K562 (cell line): ENCODE measurements around the gene EFHD2. TPM values are rescaled to one million over a fixed set of nuclear protein-coding genes. Genes with fewer than 3 reads are reported as not detected.
A peak's percentile ranks its signal among the peaks of the same experiment; 100 is the strongest.

Experiments
- BRD9 ChIP-seq: fragments of 450-650 bp; IDR thresholded peaks from 2 replicates; pipeline ENCODE4 v1.6.1; 2018; ENCODE audit warnings: low read depth; ENCODE audit not compliant: partially characterized antibody
- CBFA2T2 ChIP-seq: fragments of 450-650 bp; conservative IDR thresholded peaks from 2 replicates; pipeline ENCODE4 v1.6.1; 2017; ENCODE audit warnings: mild to moderate bottlenecking
- COPS2 ChIP-seq: fragments of 450-650 bp; conservative IDR thresholded peaks from 2 replicates; pipeline ENCODE4 v1.6.1; 2016; ENCODE audit warnings: mild to moderate bottlenecking, moderate library complexity
- FOXJ2 ChIP-seq: fragments of 200-800 bp; sonication (Bioruptor generic); IDR thresholded peaks from 2 replicates; pipeline ENCODE4 v1.6.1; 2016; ENCODE audit warnings: missing genetic modification characterization, missing compliant biosample characterization
- FOXP1 ChIP-seq: sonication (generic); formaldehyde crosslinking; IDR thresholded peaks from 2 replicates; pipeline ENCODE4 v1.8.0; 2022; ENCODE audit warnings: mild to moderate bottlenecking, missing genetic modification reagents
- HDAC1 ChIP-seq, 2 experiments: fragments of 450-650 bp; IDR thresholded peaks; 2 replicates each; pipeline ENCODE4 v1.6.1; 2016 to 2017; ENCODE audit warnings: inconsistent platforms in 1 of 2, mild to moderate bottlenecking in 1 of 2, moderate library complexity in 1 of 2
- MAZ ChIP-seq, 2 experiments: fragments of 450-650 bp in 1 of 2; sonication (generic) in 1 of 2; formaldehyde crosslinking; IDR thresholded peaks in 1 of 2; conservative IDR thresholded peaks in 1 of 2; 2 replicates each; pipeline versions ENCODE4 v1.4.0 to v1.5.0; 2020; ENCODE audit warnings: mild to moderate bottlenecking in 1 of 2, missing genetic modification reagents in 1 of 2
- MNT ChIP-seq, 2 experiments: fragments of 450-650 bp; conservative IDR thresholded peaks; 2 replicates each; pipeline ENCODE4 v1.6.1; 2017; ENCODE audit warnings: mild to moderate bottlenecking in 2 of 2, moderate library complexity in 2 of 2
- MYNN ChIP-seq, 2 experiments: sonication (generic); formaldehyde crosslinking in 1 of 2; IDR thresholded peaks; 2 replicates each; pipeline versions ENCODE4 v1.5.0 to v1.6.1; 2016 to 2020; ENCODE audit warnings: antibody characterized with exemption in 1 of 2, missing genetic modification reagents in 1 of 2
- POLR2G ChIP-seq: fragments of 200-400 bp; formaldehyde crosslinking; IDR thresholded peaks from 2 replicates; pipeline ENCODE4 v1.6.1; 2017; ENCODE audit warnings: low read depth, mild to moderate bottlenecking, antibody characterized with exemption, low read length, moderate library complexity
- POLR3A ChIP-seq: IDR thresholded peaks from 2 replicates; pipeline ENCODE4 v1.6.1; 2011; ENCODE audit warnings: borderline replicate concordance, mild to moderate bottlenecking, moderate library complexity; ENCODE audit not compliant: insufficient read length, insufficient read depth; ENCODE audit errors: extremely low read depth
- POU5F1 ChIP-seq: fragments of 150-350 bp; IDR thresholded peaks from 2 replicates; pipeline ENCODE4 v1.6.1; 2014; ENCODE audit warnings: borderline replicate concordance, low read length, low read depth, mild to moderate bottlenecking; ENCODE audit not compliant: partially characterized antibody
- RCOR1 ChIP-seq, 2 experiments: IDR thresholded peaks; 2 replicates each; pipeline ENCODE4 v1.6.1; 2012; ENCODE audit warnings: low read depth in 2 of 2, low read length in 2 of 2, borderline replicate concordance in 1 of 2, improper control_type of control experiment in 1 of 2
- TAF15 ChIP-seq: fragments of 200-400 bp; formaldehyde crosslinking; IDR thresholded peaks from 2 replicates; pipeline ENCODE4 v1.6.1; 2017; ENCODE audit warnings: mild to moderate bottlenecking, low read depth, low read length, moderate library complexity
- TBP ChIP-seq: optimal IDR thresholded peaks from 2 replicates; pipeline ENCODE3; 2011; ENCODE audit warnings: low read depth, low read length, improper control_type of control experiment
- VEZF1 ChIP-seq: fragments of 200-800 bp; sonication (Bioruptor generic); IDR thresholded peaks from 2 replicates; pipeline ENCODE4 v1.6.1; 2017; ENCODE audit warnings: missing genetic modification characterization, missing compliant biosample characterization
- ZBTB1 ChIP-seq: sonication (generic); formaldehyde crosslinking; IDR thresholded peaks from 2 replicates; pipeline ENCODE4 v1.8.1; 2023; ENCODE audit warnings: missing genetic modification reagents, low read depth, mild to moderate bottlenecking, borderline replicate concordance
- ZNF592 ChIP-seq: fragments of 450-650 bp; IDR thresholded peaks from 2 replicates; pipeline ENCODE4 v1.6.1; 2017; ENCODE audit warnings: antibody characterized with exemption, mild to moderate bottlenecking
- polyA plus RNA-seq, 8 experiments: library from polyadenylated mRNA; depleted of rRNA in 4 of 8; stranded (reverse) in 5 of 8; unstranded in 3 of 8; fragments of >200 nt; fragmentation: Nextera tagmentation in 2 of 8; fragmentation: Illumina TruSeq in 1 of 8; extraction: Ambion mirVana in 2 of 8; extraction: Trizol in 1 of 8; gene quantifications; 2 replicates each; pipeline versions ENCODE4 v1.2.1 to v1.2.3, GENCODE V29; 2011 to 2014; ENCODE audit warnings: inconsistent platforms in 1 of 8, missing spikeins in 1 of 8
- total RNA-seq, 7 experiments: library from RNA; depleted of rRNA in 6 of 7; stranded (reverse); fragments of >200 nt in 6 of 7; fragmentation: Illumina TruSeq in 2 of 7; extraction: Trizol in 2 of 7; gene quantifications; 2 replicates each; pipeline versions ENCODE4 v1.2.1 to v1.2.3, GENCODE V29; 2011 to 2021; ENCODE audit warnings: low replicate concordance in 1 of 7

Gene EFHD2
- total and polyA plus RNA-seq, 9 of the 15 experiments (the other 6 are each of a cell fraction or from before 2014, with no cell fraction given) = 1.7 to 73.5 (median 25.2) TPM

GRCh38 chr1:15444468-15445389, 35.0 kb downstream of the EFHD2 start (continued):
- TF ChIP-seq FOXP1 = no peak; the same call in 1 of the 2 replicates
- TF ChIP-seq MNT (conservative IDR thresholded peaks at IDR 0.05) = peak; percentile 80 to 91
- no peak for TF ChIP-seq BRD9
- TF ChIP-seq FOXJ2 (tag) = no peak
- TF ChIP-seq ZBTB1 = no peak
- TF ChIP-seq MYNN (IDR thresholded peaks at IDR 0.05) = no peak
- no peak for TF ChIP-seq MYNN (CRISPR knock-in tag; IDR thresholded peaks at IDR 0.05)
- TF ChIP-seq TAF15 = no peak
- TF ChIP-seq CBFA2T2 = 0 out of 2 replicates have a peak, but pooled peaks have one; percentile 5
- no peak for TF ChIP-seq POLR3A
- TF ChIP-seq RCOR1 (IDR thresholded peaks at IDR 0.05; ENCODE audit: borderline replicate concordance in 1 of 2, low read depth in 2 of 2, low read length in 2 of 2) = peak in 1 of 2 experiments; percentile 73; a peak in 3 of 4 replicates
- peak; percentile 43 for TF ChIP-seq TBP
- peak; percentile 87 for TF ChIP-seq ZNF592
- peak; percentile 37 to 38; a peak in 2 of 4 replicates for TF ChIP-seq HDAC1 (IDR thresholded peaks at IDR 0.05)
- TF ChIP-seq POLR2G = peak; percentile 52
- peak in 1 of 2 experiments; percentile 55; a peak in 2 of 4 replicates for TF ChIP-seq MAZ (CRISPR knock-in tag; conservative IDR thresholded peaks at IDR 0.05 in 1 of 2, IDR thresholded peaks at IDR 0.05 in 1 of 2)
- TF ChIP-seq VEZF1 = peak; percentile 51; the same call in 1 of the 2 replicates
- TF ChIP-seq POU5F1 = no peak
- TF ChIP-seq COPS2 = no peak
